H9 (cell line): Measurements from ENCODE around the gene NDOR1. TPM values are rescaled to one million over a fixed set of nuclear protein-coding genes. Genes with fewer than 3 reads are reported as not detected.

Source experiments
- DNase-seq: peaks from one replicate; pipeline ENCODE4 v3.0.0-alpha.2; 2017
- H2AFZ ChIP-seq: one replicate; pipeline ENCODE4 v1.6.1; 2013; ENCODE audit warnings: mild to moderate bottlenecking, low read length, control low read depth, moderate library complexity
- H2AK5ac ChIP-seq: 2 replicates; pipeline ENCODE4 v1.6.1; 2013; ENCODE audit warnings: low read length, control low read depth, mixed read lengths; ENCODE audit not compliant: insufficient read length
- H2BK120ac ChIP-seq: one replicate; pipeline ENCODE4 v1.6.1; 2013; ENCODE audit warnings: low read depth, mild to moderate bottlenecking, low read length, control low read depth, inconsistent platforms; ENCODE audit not compliant: poor library complexity, severe bottlenecking
- H2BK12ac ChIP-seq: 2 replicates; pipeline ENCODE4 v1.6.1; 2013; ENCODE audit warnings: low read length, control low read depth, mixed read lengths, low read depth; ENCODE audit not compliant: insufficient read length
- H2BK15ac ChIP-seq: 2 replicates; pipeline ENCODE4 v1.6.1; 2013; ENCODE audit warnings: low read depth, low read length, control low read depth
- H2BK20ac ChIP-seq: one replicate; pipeline ENCODE4 v1.6.1; 2013; ENCODE audit warnings: low read depth, mild to moderate bottlenecking, low read length, control low read depth, inconsistent platforms; ENCODE audit not compliant: poor library complexity, severe bottlenecking
- H2BK5ac ChIP-seq: 2 replicates; pipeline ENCODE4 v1.6.1; 2013; ENCODE audit warnings: low read length, control low read depth, mixed read lengths; ENCODE audit not compliant: insufficient read length
- H3K14ac ChIP-seq: 2 replicates; pipeline ENCODE4 v1.6.1; 2013; ENCODE audit warnings: low read length, control low read depth; ENCODE audit not compliant: insufficient read depth
- H3K18ac ChIP-seq: 2 replicates; pipeline ENCODE4 v1.6.1; 2013; ENCODE audit warnings: low read depth, mild to moderate bottlenecking, mixed read lengths, low read length, control low read depth; ENCODE audit not compliant: insufficient read length
- H3K23ac ChIP-seq: 2 replicates; pipeline ENCODE4 v1.6.1; 2013; ENCODE audit warnings: low read length, control low read depth, mixed read lengths, low read depth; ENCODE audit not compliant: insufficient read length
- H3K23me2 ChIP-seq: 2 replicates; pipeline ENCODE4 v1.6.1; 2013; ENCODE audit warnings: low read depth, mild to moderate bottlenecking, mixed read lengths, low read length, control low read depth; ENCODE audit not compliant: insufficient read length, poor library complexity, severe bottlenecking
- H3K27ac ChIP-seq: 2 replicates; pipeline ENCODE4 v1.5.1; 2013; ENCODE audit warnings: low read length, control low read depth, mixed read lengths, low read depth; ENCODE audit not compliant: insufficient read length
- H3K27me3 ChIP-seq: 2 replicates; pipeline ENCODE4 v1.6.1; 2013; ENCODE audit warnings: low read length, control low read depth, inconsistent platforms; ENCODE audit not compliant: insufficient read depth
- H3K4ac ChIP-seq: 2 replicates; pipeline ENCODE4 v1.6.1; 2013; ENCODE audit warnings: low read depth, mild to moderate bottlenecking, control low read depth, inconsistent platforms, low read length, moderate library complexity
- H3K4me1 ChIP-seq: 2 replicates; pipeline ENCODE4 v1.6.1; 2013; ENCODE audit warnings: low read length, control low read depth, inconsistent platforms; ENCODE audit not compliant: insufficient read depth
- H3K4me2 ChIP-seq: 2 replicates; pipeline ENCODE4 v1.6.1; 2013; ENCODE audit warnings: low read length, control low read depth, mixed read lengths; ENCODE audit not compliant: insufficient read length, insufficient read depth
- H3K56ac ChIP-seq: 2 replicates; pipeline ENCODE4 v1.6.1; 2013; ENCODE audit warnings: low read depth, mild to moderate bottlenecking, mixed read lengths, low read length, control low read depth; ENCODE audit not compliant: insufficient read length
- H3K79me1 ChIP-seq: 2 replicates; pipeline ENCODE4 v1.6.1; 2013; ENCODE audit warnings: low read depth, mild to moderate bottlenecking, moderate library complexity, low read length, control low read depth, inconsistent platforms; ENCODE audit not compliant: insufficient read depth, poor library complexity, severe bottlenecking
- H3K79me2 ChIP-seq: 2 replicates; pipeline ENCODE4 v1.6.1; 2013; ENCODE audit warnings: low read length, control low read depth, inconsistent platforms; ENCODE audit not compliant: insufficient read depth
- H3K9ac ChIP-seq: 2 replicates; pipeline ENCODE4 v1.6.1; 2013; ENCODE audit warnings: low read length, control low read depth, mixed read lengths; ENCODE audit not compliant: insufficient read length; ENCODE audit errors: extremely low read depth
- H3K9me3 ChIP-seq: one replicate; pipeline ENCODE4 v1.6.1; 2013; ENCODE audit warnings: low read depth, low read length, inconsistent platforms; ENCODE audit not compliant: control insufficient read depth
- H3T11ph ChIP-seq: one replicate; pipeline ENCODE4 v1.6.1; 2013; ENCODE audit warnings: mild to moderate bottlenecking, low read length, control low read depth, inconsistent platforms
- H4K20me1 ChIP-seq: one replicate; pipeline ENCODE4 v1.6.1; 2013; ENCODE audit not compliant: control insufficient read depth, insufficient read length, insufficient read depth
- H4K5ac ChIP-seq: 2 replicates; pipeline ENCODE4 v1.6.1; 2013; ENCODE audit warnings: low read depth, mild to moderate bottlenecking, mixed read lengths, low read length, control low read depth; ENCODE audit not compliant: insufficient read length
- H4K8ac ChIP-seq: replicated peaks from 2 replicates; pipeline ENCODE4 v1.6.1; 2013; ENCODE audit warnings: low read length, control low read depth, mixed read lengths, low read depth; ENCODE audit not compliant: insufficient read length
- H4K91ac ChIP-seq: 2 replicates; pipeline ENCODE4 v1.6.1; 2013; ENCODE audit warnings: low read depth, mild to moderate bottlenecking, moderate library complexity, mixed read lengths, low read length, control low read depth; ENCODE audit not compliant: insufficient read length
- H3K27ac Mint-ChIP-seq, 3 experiments: 2 replicates in 2 of 3; 3 replicates in 1 of 3; pipeline ENCODE4 v1.8.0; 2020 to 2021; ENCODE audit warnings: mixed read lengths in 3 of 3, mild to moderate bottlenecking in 1 of 3, moderate library complexity in 1 of 3
- H3K27me3 Mint-ChIP-seq: 2 replicates; pipeline ENCODE4 v1.8.0; 2021; ENCODE audit warnings: low read depth, mild to moderate bottlenecking, moderate library complexity, mixed read lengths
- H3K36me3 Mint-ChIP-seq, 3 experiments: 2 replicates in 2 of 3; 3 replicates in 1 of 3; pipeline ENCODE4 v1.8.0; 2020 to 2021; ENCODE audit warnings: low read depth in 3 of 3, mixed read lengths in 3 of 3; ENCODE audit not compliant: insufficient read depth in 1 of 3
- H3K4me1 Mint-ChIP-seq, 2 experiments: 2 replicates each; pipeline ENCODE4 v1.8.0; 2020; ENCODE audit warnings: mixed read lengths in 2 of 2
- H3K4me3 Mint-ChIP-seq, 2 experiments: 2 replicates in 1 of 2; 3 replicates in 1 of 2; pipeline ENCODE4 v1.8.0; 2020 to 2021; ENCODE audit warnings: mild to moderate bottlenecking in 2 of 2, mixed read lengths in 2 of 2, moderate library complexity in 1 of 2
- H3K9me3 Mint-ChIP-seq, 2 experiments: 2 replicates in 1 of 2; 3 replicates in 1 of 2; pipeline ENCODE4 v1.8.0; 2020; ENCODE audit warnings: mild to moderate bottlenecking in 2 of 2, mixed read lengths in 2 of 2, moderate library complexity in 1 of 2
- CTCF ChIP-seq: fragments of 200-600 bp; sonication (generic); conservative IDR thresholded peaks from 3 replicates; pipeline ENCODE4 v1.8.0; 2021; ENCODE audit warnings: antibody characterized with exemption, mild to moderate bottlenecking
- WGBS: extraction: QIAGEN DNeasy Blood & Tissue Kit; methylation state at CpG from one replicate; pipeline ENCODE4 v1.1.7; 2013; ENCODE audit warnings: missing lambda C conversion rate, low lambda C conversion rate, mixed read lengths; ENCODE audit not compliant: insufficient read length; ENCODE audit errors: extremely low coverage; 5-methylcytosine and 5-hydroxymethylcytosine counted together
- total RNA-seq: library from RNA; stranded (reverse); gene quantifications from 2 replicates; pipeline ENCODE4 v1.2.1, GENCODE V29; 2021

Gene NDOR1
- total RNA-seq, 1 experiment from 2014 or later = 44.1 TPM

- Histone ChIP-seq H3K27ac (no peak overlapping the region), H3K9me3 (no peaks in the 10 kb centered on the region), H3K9ac (no peak overlapping the region), H2AFZ (no peak overlapping the region), H2BK20ac (no peak overlapping the region), H3K79me2 (no peaks in the 10 kb centered on the region), H3K23me2 (peaks cover 16% of the 10 kb centered on the region), H3K56ac (no peak overlapping the region), H3K4ac (no peak overlapping the region), H3K18ac (no peak overlapping the region), H4K20me1 (peaks cover 2% of the 10 kb centered on the region), H2BK5ac (no peak overlapping the region), H3K79me1 (no peaks in the 10 kb centered on the region), H4K5ac (no peak overlapping the region), H2AK5ac (no peak overlapping the region), H3T11ph (no peak overlapping the region), H2BK120ac (no peak overlapping the region), H2BK12ac (no peak overlapping the region), H3K4me1 (no peaks in the 10 kb centered on the region), H3K4me2 (peak overlapping the region; percentile 70), H3K27me3 (peaks cover 47% of the 10 kb centered on the region; the same call in 1 of the 2 replicates), H4K91ac (no peak overlapping the region), H3K23ac (no peak overlapping the region), H4K8ac (no peak overlapping the region), H3K14ac (no peak overlapping the region), H2BK15ac (no peak overlapping the region)
- H3K27me3 Mint-ChIP-seq = peaks cover 96% of the 10 kb centered on the region
- no CpG with 5 or more reads among the region's 26 CpGs for WGBS
- peak overlapping the region; percentile 50 to 82 for H3K4me3 Mint-ChIP-seq
- H3K9me3 Mint-ChIP-seq = no peaks in the 10 kb centered on the region; a peak in 1 of 5 replicates
- peaks cover 0 to 5% of the 10 kb centered on the region in 2 experiments; a peak in 1 of 4 replicates for H3K4me1 Mint-ChIP-seq
- H3K27ac Mint-ChIP-seq = peak overlapping the region in 1 of 3 experiments; percentile 67; a peak in 1 of 7 replicates
- no peak for TF ChIP-seq CTCF
- DNase-seq = peak; percentile 67
- H3K36me3 Mint-ChIP-seq = no peaks in the 10 kb centered on the region
These were observed 42.2 kb upstream of the NDOR1 start for GRCh38 chr9:137163365-137163715.
